Motor neuron (in vitro differentiated cells): ENCODE results near the gene ZNF536. TPM values are rescaled to one million over a fixed set of nuclear protein-coding genes. Genes with fewer than 3 reads are reported as not detected.
"Not testable (repeated sequence)": the region's sequence is repeated elsewhere in the genome, so short reads cannot be mapped to it uniquely, and the experiment has no call there.

Experiments used
- ATAC-seq, 8 experiments: fragments of 200-7000 bp; cut with Tn5 transposase; replicated peaks in 6 of 8; 2 replicates each; pipeline ENCODE4 v1.8.0; 2021; ENCODE audit warnings: mild to moderate bottlenecking in 8 of 8, moderate library complexity in 8 of 8
- H3K27ac ChIP-seq, 2 donors: fragments of 250-450 bp; sonication (Bioruptor Pico); 2 replicates each; pipeline ENCODE4 v1.9.0; 2021; ENCODE audit warnings: antibody characterized with exemption in 2 of 2, mild to moderate bottlenecking in 2 of 2, moderate library complexity in 1 of 2
- H3K4me1 ChIP-seq, 2 donors: fragments of 250-450 bp; sonication (Bioruptor Pico); replicated peaks in 1 of 2; 2 replicates each; pipeline ENCODE4 v1.6.1; 2021; ENCODE audit warnings: antibody characterized with exemption in 2 of 2, mild to moderate bottlenecking in 2 of 2, moderate library complexity in 1 of 2
- H3K4me3 ChIP-seq, 5 donors: fragments of 250-450 bp; sonication (Bioruptor Pico); 2 replicates each; pipeline ENCODE4 v1.9.0; 2021; ENCODE audit warnings: antibody characterized with exemption in 5 of 5, mild to moderate bottlenecking in 5 of 5, moderate library complexity in 4 of 5
- WGBS, 10 experiments: fragments of 450-650 bp; shearing (Covaris generic); methylation state at CpG; one replicate each; pipeline ENCODE4 v1.0.0; 2022; 5-methylcytosine and 5-hydroxymethylcytosine counted together
- in situ Hi-C, 9 experiments: fragments of 400-800 bp; cut with MboI; loops; one replicate each; pipeline ENCODE4 v1.15.0; 2021; ENCODE audit warnings: low sequenced_read_pairs in 9 of 9, low pct_unique_long_range_greater_than_20kb in 2 of 9; ENCODE audit not compliant: unreplicated experiment in 9 of 9
- total RNA-seq, 8 experiments: library from RNA; unstranded; fragments of 300-600 nt; gene quantifications; 2 replicates each; pipeline versions ENCODE4 v1.2.3 to v1.2.4, GENCODE V29; 2022

ZNF536 gene
- total RNA-seq, 8 experiments from 2014 or later, result 10.0 to 37.2 (median 25.4) TPM

DNA sequence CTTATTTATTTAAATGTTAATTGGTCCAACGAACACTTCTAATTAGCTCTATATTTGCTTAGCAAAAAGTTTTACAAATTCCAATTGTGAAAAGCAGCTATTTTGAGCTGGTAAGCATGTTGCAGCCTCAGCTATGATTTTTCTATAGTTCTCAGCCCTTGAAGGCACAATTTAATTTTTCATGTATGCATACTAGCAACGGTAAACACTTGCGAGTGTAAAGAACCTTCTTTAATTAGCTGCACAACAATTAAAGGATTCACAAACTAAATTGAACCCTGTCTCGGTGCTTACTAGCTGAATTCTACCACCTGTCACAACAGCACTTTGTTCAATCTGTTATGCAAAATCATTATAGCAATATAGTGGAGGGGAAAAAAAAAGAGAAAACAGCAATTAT lies 29.8 kb downstream of the ZNF536 start:
- in situ Hi-C loops, result loop anchor here in 1 of 9 experiments (25.0 kb wide), 1 partner anchor 340 kb away; no protein-coding TSS in a partner anchor
- Histone ChIP-seq H3K4me3 (no peak overlapping the region), H3K27ac (no peak overlapping the region), H3K4me1 (peaks cover 17 to 21% of the 10 kb centered on the region in 2 donors)
- 43 to 100% (median 76%) methylated on average over 1 to 4 of the region's 4 CpGs; no CpG with 5 or more reads in 1 of the 10 experiments for WGBS, 10 experiments
- no peak for ATAC-seq

DNA sequence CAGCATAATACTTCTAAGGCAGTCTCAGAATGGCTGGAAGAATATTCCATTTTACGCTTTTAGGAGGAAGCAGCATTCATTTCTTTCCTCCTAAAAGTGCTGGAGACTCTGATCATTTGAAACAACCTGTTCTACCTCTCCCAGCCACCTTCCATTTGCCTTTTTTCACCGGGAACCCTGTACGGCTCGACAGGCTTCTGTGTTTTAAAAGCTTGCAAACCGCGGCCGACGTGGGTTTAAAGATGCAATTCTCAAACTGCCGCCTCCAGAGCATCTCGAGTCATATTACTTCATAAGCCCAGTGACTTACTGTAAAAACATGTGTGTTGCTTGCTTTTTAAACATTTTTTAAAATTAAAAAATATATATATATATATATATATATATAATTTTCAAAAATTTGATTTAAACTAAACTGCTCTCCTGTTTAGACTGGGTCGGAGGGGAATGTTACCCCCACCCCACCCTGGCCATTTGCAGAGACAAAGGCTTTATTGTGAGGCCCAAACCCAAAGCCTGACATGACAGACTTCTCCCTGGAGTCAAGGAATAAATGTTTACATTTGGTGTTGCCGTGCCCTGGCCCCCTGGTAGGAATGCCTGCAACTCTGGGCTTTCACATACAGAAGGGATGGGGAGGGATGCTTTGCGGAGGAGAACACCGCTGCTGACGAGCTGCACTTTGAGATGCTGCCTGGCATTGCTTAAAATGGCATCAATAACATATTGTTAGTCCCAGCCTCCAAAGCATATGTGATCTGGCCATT lies 30.4 kb downstream of the ZNF536 start:
- ATAC-seq, result peak in 5 of 8 experiments; percentile 60 to 95 (median 73)
- in situ Hi-C loops, result loop anchor here in 1 of 9 experiments (25.0 kb wide), 1 partner anchor 340 kb away; no protein-coding TSS in a partner anchor

DNA sequence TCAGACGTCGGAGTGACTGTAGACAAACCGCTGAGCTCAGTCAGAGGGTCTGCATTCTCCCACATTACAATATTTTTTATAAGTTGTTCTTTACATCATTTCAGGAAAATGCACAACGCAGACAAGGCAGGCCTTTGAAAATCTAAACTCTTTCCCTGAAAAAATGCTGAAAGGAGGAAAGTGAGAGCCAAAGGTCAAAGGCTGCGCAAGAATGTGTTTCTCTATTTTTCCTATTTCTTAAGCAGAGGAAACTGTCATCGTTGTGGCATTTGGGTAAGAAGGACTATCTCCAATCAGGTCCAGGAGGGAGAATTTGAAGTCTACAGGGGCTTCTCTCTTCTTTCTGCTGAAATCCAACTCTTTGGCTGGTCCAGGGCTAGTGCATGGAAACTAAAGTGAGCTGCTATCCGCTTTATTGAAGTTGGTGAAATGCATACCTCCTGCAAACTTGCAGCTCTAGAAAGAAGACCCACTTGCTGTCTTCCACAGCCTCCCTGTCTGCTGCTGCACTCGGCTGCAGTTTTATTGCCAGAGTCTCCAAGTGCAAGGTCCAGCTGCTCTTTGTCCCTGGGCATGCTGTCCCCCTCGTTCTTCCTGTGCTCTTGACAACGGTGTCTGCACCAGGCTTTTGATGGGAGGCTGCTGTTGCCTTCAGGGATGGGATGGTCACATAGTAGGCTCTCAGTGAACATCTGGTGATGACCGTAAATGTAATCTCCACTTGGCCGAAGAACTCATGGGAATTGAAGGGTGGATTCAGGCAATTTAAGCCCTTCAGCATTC lies 31.2 kb downstream of the ZNF536 start:
- WGBS, 10 experiments, result 54 to 82% (median 68%) methylated on average over 4 to 12 of the region's 12 CpGs; no CpG with 5 or more reads in 1 of the 10 experiments
- H3K27ac ChIP-seq, result peak overlapping the region in 1 of 2 donors; percentile 10
- peaks cover 17 to 21% of the 10 kb centered on the region in 2 donors for H3K4me1 ChIP-seq
- ATAC-seq, result no peak
- in situ Hi-C loops, result loop anchor here in 1 of 9 experiments (25.0 kb wide), 1 partner anchor 341 kb away; no protein-coding TSS in a partner anchor
- H3K4me3 ChIP-seq, result no peak overlapping the region

More for the DNA sequence above, 30.4 kb downstream of the ZNF536 start:
- H3K4me1 ChIP-seq, result peaks cover 17 to 21% of the 10 kb centered on the region in 2 donors
- 50 to 95% (median 65%) methylated on average over 2 to 15 of the region's 15 CpGs; no CpG with 5 or more reads in 1 of the 10 experiments for WGBS, 10 experiments
- H3K4me3 ChIP-seq, result no peak overlapping the region
- peak overlapping the region in 1 of 2 donors; percentile 10 for H3K27ac ChIP-seq

DNA sequence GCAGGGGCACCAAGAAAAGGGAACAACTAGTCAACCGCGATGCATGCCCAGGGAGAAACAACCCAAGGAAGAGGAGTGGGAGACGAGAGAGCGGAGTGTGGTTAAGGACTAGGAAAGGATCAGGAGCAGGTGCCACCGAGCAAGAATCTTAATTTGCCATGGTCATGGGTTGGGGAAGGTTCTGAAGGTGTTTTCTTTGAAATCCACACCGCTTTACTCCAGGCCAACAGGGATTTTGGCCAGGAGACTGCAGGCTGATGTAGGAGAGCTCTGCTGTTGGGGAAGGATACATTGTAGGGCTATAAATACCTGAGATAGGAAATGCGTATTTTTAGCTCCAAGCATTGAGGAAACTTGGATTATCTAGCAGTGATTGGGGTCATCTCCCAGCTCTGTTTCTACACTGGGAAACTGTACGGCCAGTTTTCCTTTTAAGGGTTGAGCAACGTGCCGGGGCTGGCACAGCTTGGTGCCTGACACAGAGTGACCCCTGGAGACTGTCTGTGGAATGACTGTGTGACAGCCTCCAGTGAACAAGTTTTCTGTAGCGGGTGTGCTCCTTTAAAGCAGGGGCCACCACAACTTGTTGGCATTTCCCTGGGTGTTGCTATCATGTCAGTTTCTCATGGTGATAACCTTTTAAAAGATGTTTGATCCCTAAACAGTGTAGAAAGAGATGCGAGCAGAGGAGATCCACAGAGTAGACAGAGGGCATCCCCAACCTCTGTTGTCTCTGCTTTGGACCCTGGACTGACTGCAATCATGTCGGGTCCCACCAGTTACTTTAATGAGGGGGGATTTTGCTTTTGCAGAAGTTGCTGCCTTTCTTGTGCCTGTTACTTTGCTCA lies 34.3 kb downstream of the ZNF536 start:
- no peak overlapping the region for H3K27ac ChIP-seq
- H3K4me1 ChIP-seq, result peaks cover 17 to 21% of the 10 kb centered on the region in 2 donors
- WGBS, 10 experiments, result 60 to 100% (median 77%) methylated on average over 2 to 12 of the region's 13 CpGs; no CpG with 5 or more reads in 1 of the 10 experiments
- in situ Hi-C loops, result loop anchor here in 1 of 9 experiments (25.0 kb wide), 1 partner anchor 344 kb away; no protein-coding TSS in a partner anchor
- ATAC-seq, result peak; percentile 61 to 98 (median 76)
- H3K4me3 ChIP-seq, result no peak overlapping the region

DNA sequence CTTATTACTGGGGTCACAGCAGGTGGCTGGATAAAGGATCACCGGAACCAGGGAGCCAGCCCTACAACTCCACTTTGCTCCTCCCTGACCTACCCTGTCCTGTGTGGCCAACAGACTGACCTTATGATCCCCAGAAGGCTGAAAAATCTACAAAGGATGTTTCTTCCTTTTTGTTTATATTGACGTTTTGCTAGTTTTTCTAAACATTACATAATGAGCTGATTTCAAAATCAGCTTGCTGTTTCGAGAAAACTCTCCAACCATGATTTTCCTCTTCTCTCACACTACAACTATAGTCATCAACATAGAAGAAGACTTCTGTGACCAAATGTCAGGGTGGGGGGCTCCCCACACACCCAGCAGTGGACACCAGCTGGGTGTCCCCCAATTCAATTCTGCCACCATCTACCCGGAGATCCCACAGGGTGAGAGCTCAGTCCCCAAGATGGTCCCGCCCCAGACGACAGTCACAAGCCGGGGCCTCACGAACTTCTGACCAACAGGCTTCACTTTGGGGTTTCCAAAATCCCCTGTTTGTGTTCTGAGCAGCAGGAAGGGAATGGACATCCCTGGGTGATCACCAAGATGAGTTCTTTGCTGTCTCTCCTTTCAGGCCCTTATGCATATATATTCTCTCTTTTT lies 35.0 kb downstream of the ZNF536 start:
- in situ Hi-C loops, result loop anchor here in 1 of 9 experiments (25.0 kb wide), 1 partner anchor 345 kb away; no protein-coding TSS in a partner anchor
- whole genome bisulfite sequencing, 10 experiments, result 58 to 100% (median 87%) methylated on average over 1 to 5 of the region's 8 CpGs; no CpG with 5 or more reads in 1 of the 10 experiments
- H3K27ac ChIP-seq, result no peak overlapping the region
- peak in 1 of 8 experiments; percentile 13 for ATAC-seq
- H3K4me1 ChIP-seq, result peaks cover 15 to 20% of the 10 kb centered on the region in 2 donors
- no peak overlapping the region for H3K4me3 ChIP-seq

DNA sequence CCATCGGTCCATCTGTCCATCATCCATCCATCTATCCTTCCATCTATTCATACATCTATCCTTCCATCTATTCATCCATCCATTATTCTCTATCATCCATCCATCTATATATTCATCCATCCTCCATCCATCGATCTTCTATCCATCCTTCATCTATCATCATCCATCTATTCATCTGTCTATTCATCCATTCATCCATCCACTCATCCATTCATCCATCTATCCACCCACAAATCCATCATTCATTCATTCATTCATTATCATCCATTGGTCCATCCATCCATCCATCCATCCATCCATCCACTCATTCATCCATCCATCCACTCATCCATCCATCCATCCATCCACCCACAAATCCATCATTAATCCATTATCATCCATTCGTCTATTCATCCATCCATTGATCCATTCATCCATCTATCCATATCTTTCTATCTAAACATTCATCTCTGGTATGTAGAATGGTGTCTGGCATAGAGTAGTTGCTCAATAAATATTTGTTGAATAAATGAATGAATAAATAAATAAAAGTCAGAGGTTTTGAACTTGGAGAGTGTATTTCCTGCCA lies 36.6 kb downstream of the ZNF536 start:
- in situ Hi-C loops, result loop anchor here in 1 of 9 experiments (25.0 kb wide), 1 partner anchor 347 kb away; no protein-coding TSS in a partner anchor
- 61 to 100% (median 92%) methylated on average over 1 to 3 of the region's 3 CpGs; no CpG with 5 or more reads in 1 of the 10 experiments for WGBS, 10 experiments
- no peak overlapping the region for H3K4me3 ChIP-seq
- no peak overlapping the region for H3K27ac ChIP-seq
- ATAC-seq, result no peak
- peaks cover 0 to 4% of the 10 kb centered on the region in 2 donors for H3K4me1 ChIP-seq

DNA sequence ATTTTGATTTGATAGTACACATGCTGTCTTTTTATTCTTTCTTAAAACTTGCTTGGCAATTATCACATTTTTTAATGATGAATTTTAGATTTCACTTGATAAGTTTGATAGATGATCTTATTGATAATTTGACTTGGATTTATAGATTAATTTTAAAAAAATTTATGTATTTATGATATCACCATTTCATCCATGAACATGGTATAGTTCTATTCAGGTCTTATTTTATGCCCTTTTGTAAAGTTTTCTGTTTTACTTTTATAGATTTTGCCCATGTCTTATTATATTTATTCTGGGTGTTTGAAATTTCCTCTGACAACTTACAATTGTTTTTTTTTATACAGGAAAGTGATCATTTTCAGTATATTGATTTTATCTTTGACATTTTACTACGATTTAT lies 39.5 kb downstream of the ZNF536 start:
- Histone ChIP-seq H3K4me3 (no peak overlapping the region), H3K4me1 (no peaks in the 10 kb centered on the region), H3K27ac (no peak overlapping the region)
- in situ Hi-C loops, result loop anchor here in 1 of 9 experiments (25.0 kb wide), 1 partner anchor 349 kb away; no protein-coding TSS in a partner anchor
- ATAC-seq, result no peak
- 26 to 92% (median 67%) methylated on average over 1 of the region's 1 CpG for WGBS, 10 experiments

DNA sequence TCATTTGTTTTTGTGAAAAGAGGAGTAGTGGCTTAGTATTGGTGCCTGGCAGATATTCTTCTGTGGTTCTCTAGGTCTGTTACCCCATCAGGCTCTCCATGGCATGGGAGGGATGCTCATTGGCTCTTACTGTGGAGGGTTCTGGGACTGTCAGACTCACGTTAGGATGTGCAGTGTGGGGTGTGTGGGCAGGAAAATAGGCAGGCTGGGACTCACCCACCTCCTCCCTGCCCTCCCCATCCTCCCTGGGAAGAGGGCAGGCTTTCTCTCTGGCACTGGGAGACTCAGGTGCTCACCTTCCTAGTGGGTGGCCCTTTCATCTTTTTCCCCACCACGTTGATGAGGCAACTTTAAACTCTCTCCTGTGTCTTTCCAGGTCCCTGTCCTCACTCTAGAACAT lies 44.2 kb downstream of the ZNF536 start:
- no peak overlapping the region for H3K4me3 ChIP-seq
- peaks cover 0 to 13% of the 10 kb centered on the region in 2 donors for H3K4me1 ChIP-seq
- H3K27ac ChIP-seq, result no peak overlapping the region
- in situ Hi-C loops, result loop anchor here in 1 of 9 experiments (25.0 kb wide), 1 partner anchor 354 kb away; no protein-coding TSS in a partner anchor
- ATAC-seq, result no peak
- 27 to 64% (median 40%) methylated on average over 1 to 2 of the region's 2 CpGs; no CpG with 5 or more reads in 5 of the 10 experiments for WGBS, 10 experiments

DNA sequence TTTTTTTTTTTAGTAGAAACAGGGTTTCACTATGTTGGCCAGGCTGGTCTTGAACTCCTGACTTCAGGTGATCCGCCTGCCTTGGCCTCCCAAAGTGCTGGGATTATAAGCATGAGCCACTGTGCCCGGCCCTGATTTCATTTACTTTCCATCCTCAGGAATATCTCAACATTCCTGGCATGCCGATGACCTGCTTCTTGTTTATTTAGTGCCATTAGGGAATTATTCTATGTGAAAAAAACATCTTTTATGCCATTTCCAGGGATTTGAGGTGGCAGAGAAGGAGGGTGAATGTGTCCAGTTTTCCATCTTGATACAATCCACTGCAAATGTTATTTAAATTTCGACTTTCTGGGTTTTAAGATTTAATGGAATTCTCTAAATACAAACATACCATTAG lies 45.0 kb downstream of the ZNF536 start:
- H3K4me1 ChIP-seq, result peaks cover 0 to 13% of the 10 kb centered on the region in 2 donors
- not testable (repeated sequence) for ATAC-seq, H3K4me3 ChIP-seq, H3K27ac ChIP-seq
- in situ Hi-C loops, result loop anchor here in 1 of 9 experiments (25.0 kb wide), 1 partner anchor 355 kb away; no protein-coding TSS in a partner anchor
- WGBS, 10 experiments, result 33 to 84% (median 55%) methylated on average over 1 to 4 of the region's 4 CpGs

DNA sequence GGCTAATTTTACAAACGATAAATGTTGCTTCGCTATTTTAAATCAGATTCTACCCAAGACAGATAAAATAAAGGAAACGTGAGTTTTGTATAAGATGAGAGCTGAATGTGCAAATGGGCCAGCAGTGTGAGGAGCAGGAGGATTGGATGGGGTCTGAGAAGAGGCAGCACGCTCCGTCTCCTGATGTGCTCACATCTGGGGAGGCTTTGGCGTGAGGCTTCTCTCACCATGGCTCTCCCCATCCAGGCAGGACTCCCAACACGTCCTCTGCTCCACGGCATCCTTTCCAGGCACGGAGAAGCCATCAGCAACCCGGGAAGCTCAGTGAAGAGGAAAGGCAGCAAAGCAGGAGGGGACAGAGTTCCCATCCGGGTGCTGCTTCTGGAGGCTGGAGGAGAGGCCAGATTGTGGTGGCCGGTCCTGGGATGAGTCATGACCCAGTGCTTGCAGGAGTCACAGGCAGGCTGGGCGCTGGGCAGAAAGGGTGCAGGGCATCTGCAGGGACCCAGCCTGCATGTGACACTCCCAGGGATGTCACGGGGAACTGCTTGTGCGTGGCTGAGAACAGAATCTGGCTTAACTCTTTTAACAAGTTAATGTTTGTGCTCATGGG lies 47.5 kb downstream of the ZNF536 start:
- ATAC-seq, result peak in 7 of 8 experiments; percentile 71 to 99 (median 92)
- Histone ChIP-seq H3K4me1 (peaks cover 0 to 16% of the 10 kb centered on the region in 2 donors), H3K4me3 (no peak overlapping the region), H3K27ac (peak overlapping the region in 1 of 2 donors; percentile 28)
- in situ Hi-C loops, result loop anchor here in 1 of 9 experiments (25.0 kb wide), 1 partner anchor 357 kb away; no protein-coding TSS in a partner anchor
- 2 to 89% (median 49%) methylated on average over 4 to 8 of the region's 15 CpGs; no CpG with 5 or more reads in 2 of the 10 experiments for WGBS, 10 experiments

DNA sequence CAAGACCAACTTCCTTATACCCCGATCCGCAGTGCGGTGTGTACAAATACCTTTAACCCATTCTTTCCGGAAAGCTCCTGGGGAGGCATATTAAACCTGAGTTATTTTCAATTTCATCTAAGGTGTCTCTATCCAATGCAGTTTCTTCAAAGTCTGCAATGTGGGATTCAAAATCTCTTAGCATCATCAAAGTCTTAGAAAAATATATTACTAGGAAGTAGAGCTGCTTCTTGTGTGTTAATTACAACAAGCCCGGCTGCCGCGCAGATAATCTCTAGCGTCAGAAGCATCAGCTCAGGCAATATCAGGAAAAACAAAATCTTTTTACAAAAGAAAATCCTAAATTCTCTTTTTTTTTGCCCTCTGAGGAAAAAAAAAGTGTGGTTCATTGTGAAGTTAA lies 48.1 kb downstream of the ZNF536 start:
- ATAC-seq, result no peak
- WGBS, 10 experiments, result 76 to 100% (median 97%) methylated on average over 4 to 8 of the region's 8 CpGs; no CpG with 5 or more reads in 1 of the 10 experiments
- H3K4me3 ChIP-seq, result no peak overlapping the region
- in situ Hi-C loops, result loop anchor here in 1 of 9 experiments (25.0 kb wide), 1 partner anchor 358 kb away; no protein-coding TSS in a partner anchor
- no peak overlapping the region for H3K27ac ChIP-seq
- peaks cover 0 to 18% of the 10 kb centered on the region in 2 donors for H3K4me1 ChIP-seq
